Measurements from ENCODE around the gene TCP11L1. TPM values are rescaled to one million over a fixed set of nuclear protein-coding genes. Genes with fewer than 3 reads are reported as not detected.
"Not testable (repeated sequence)": the region's sequence is repeated elsewhere in the genome, so short reads cannot be mapped to it uniquely, and the experiment has no call there.

TCP11L1 gene
- total RNA-seq, 1 donor from 2014 or later = 24.2 TPM

GRCh38 chr11:33109294-33109895 lies 70.0 kb downstream of the TCP11L1 start:
- Mint-ChIP-seq H3K27me3 (ENCODE audit: unreplicated experiment) (no peaks in the 10 kb centered on the region), H3K4me1 (ENCODE audit: unreplicated experiment) (no peaks in the 10 kb centered on the region), H3K36me3 (ENCODE audit: unreplicated experiment) (peaks cover 10% of the 10 kb centered on the region), H3K27ac (ENCODE audit: unreplicated experiment) (no peak overlapping the region), H3K9me3 (ENCODE audit: unreplicated experiment) (no peaks in the 10 kb centered on the region), H3K4me3 (ENCODE audit: unreplicated experiment) (no peak overlapping the region)
- TF ChIP-seq, protein P1, sequence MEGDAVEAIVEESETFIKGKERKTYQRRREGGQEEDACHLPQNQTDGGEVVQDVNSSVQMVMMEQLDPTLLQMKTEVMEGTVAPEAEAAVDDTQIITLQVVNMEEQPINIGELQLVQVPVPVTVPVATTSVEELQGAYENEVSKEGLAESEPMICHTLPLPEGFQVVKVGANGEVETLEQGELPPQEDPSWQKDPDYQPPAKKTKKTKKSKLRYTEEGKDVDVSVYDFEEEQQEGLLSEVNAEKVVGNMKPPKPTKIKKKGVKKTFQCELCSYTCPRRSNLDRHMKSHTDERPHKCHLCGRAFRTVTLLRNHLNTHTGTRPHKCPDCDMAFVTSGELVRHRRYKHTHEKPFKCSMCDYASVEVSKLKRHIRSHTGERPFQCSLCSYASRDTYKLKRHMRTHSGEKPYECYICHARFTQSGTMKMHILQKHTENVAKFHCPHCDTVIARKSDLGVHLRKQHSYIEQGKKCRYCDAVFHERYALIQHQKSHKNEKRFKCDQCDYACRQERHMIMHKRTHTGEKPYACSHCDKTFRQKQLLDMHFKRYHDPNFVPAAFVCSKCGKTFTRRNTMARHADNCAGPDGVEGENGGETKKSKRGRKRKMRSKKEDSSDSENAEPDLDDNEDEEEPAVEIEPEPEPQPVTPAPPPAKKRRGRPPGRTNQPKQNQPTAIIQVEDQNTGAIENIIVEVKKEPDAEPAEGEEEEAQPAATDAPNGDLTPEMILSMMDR (IDR thresholded peaks at IDR 0.05) = no peak
- DNase-seq (ENCODE audit: extremely low spot score, unreplicated experiment) = no peak

DNA sequence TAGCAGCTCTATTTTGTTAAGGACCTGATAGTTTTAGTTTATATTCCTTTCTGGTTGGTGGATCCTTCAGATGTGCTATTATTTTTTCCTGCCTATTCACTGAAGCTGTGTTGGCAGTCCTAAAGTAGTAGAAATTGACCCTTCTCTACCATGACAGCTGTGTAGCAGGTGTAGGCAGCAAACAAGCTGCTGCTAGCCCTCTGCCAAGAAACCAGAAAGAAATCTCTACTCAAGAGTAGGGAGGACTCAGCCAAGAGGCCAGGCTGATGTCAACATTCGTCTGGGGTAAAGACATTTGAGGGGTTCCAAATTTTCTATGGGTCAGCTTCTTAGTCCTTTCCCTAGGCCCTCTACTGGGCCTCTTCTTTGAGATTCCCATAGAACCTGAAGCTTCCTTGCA lies 70.7 kb downstream of the TCP11L1 start:
- TF ChIP-seq, protein P1 (IDR thresholded peaks at IDR 0.05) = no peak
- no peaks in the 10 kb centered on the region for H3K4me1 Mint-ChIP-seq (ENCODE audit: unreplicated experiment)
- peaks cover 10% of the 10 kb centered on the region for H3K36me3 Mint-ChIP-seq (ENCODE audit: unreplicated experiment)
- H3K27ac Mint-ChIP-seq (ENCODE audit: unreplicated experiment) = no peak overlapping the region
- no peak overlapping the region for H3K4me3 Mint-ChIP-seq (ENCODE audit: unreplicated experiment)
- no peaks in the 10 kb centered on the region for H3K27me3 Mint-ChIP-seq (ENCODE audit: unreplicated experiment)
- no peak for DNase-seq (ENCODE audit: extremely low spot score, unreplicated experiment)
- H3K9me3 Mint-ChIP-seq (ENCODE audit: unreplicated experiment) = no peaks in the 10 kb centered on the region

DNA sequence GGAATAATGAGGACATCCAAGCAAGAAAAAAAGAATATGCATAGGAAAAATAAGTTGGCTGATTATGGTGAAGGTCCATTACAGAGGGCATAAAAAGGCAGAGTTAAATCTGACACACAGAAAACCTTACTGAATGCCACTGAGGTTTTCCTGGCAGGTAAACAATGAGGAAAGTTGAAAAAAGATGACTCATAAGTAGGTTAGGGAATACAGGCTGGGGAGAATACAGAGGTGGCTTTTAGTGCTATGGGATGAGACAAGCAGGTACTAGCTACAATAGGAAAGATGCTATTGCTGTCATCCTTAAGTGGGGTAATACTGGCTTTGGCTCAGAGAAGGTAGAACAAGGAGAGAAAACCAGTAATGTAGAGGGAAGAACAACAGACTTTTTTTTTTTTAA lies 77.2 kb downstream of the TCP11L1 start:
- H3K36me3 Mint-ChIP-seq (ENCODE audit: unreplicated experiment) = no peaks in the 10 kb centered on the region
- H3K4me3 Mint-ChIP-seq (ENCODE audit: unreplicated experiment) = no peak overlapping the region
- H3K4me1 Mint-ChIP-seq (ENCODE audit: unreplicated experiment) = no peaks in the 10 kb centered on the region
- no peak overlapping the region for H3K27ac Mint-ChIP-seq (ENCODE audit: unreplicated experiment)
- no peaks in the 10 kb centered on the region for H3K9me3 Mint-ChIP-seq (ENCODE audit: unreplicated experiment)
- no peaks in the 10 kb centered on the region for H3K27me3 Mint-ChIP-seq (ENCODE audit: unreplicated experiment)
- DNase-seq (ENCODE audit: extremely low spot score, unreplicated experiment) = no peak
- TF ChIP-seq, protein P1 (IDR thresholded peaks at IDR 0.05) = no peak

DNA sequence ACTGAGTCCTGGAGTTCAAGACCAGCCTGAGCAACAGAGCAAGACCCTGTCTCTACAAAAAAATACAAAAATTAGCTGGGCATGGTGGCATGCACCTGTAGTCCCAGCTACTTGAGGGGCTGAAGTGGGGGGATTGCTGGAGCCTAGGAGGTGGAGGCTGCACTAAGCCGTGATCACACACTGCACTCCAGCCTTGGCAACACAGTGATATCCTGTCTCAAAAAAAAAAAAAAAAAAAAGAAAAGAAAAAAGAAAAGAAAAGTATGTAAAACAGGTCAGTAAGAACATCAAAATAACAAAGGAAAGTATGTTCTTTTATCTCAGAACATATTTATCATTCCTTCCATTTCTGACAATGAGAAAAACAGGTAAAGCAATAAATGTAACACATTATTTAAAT lies 83.3 kb downstream of the TCP11L1 start:
- not testable (repeated sequence) for H3K36me3 Mint-ChIP-seq (ENCODE audit: unreplicated experiment); H3K27ac Mint-ChIP-seq (ENCODE audit: unreplicated experiment); H3K4me1 Mint-ChIP-seq (ENCODE audit: unreplicated experiment); DNase-seq (ENCODE audit: extremely low spot score, unreplicated experiment); H3K27me3 Mint-ChIP-seq (ENCODE audit: unreplicated experiment); H3K9me3 Mint-ChIP-seq (ENCODE audit: unreplicated experiment); H3K4me3 Mint-ChIP-seq (ENCODE audit: unreplicated experiment)

Other genes starting within 250 kb of the TCP11L1 start
- gene CCDC73, start 244.9 kb upstream of the TCP11L1 start, total RNA-seq = not detected in 2 replicates
- gene PRRG4, start 209.6 kb upstream of the TCP11L1 start, total RNA-seq = not detected in 2 replicates
- 29.2 and 32.4 TPM in 2 replicates for gene QSER1, start 146.8 kb upstream of the TCP11L1 start, total RNA-seq
- gene DEPDC7, start 23.7 kb upstream of the TCP11L1 start, total RNA-seq = 2.9 and 3.7 TPM in 2 replicates
- gene CSTF3, start 121.9 kb downstream of the TCP11L1 start, total RNA-seq = 23.6 and 27.8 TPM in 2 replicates
- 78.8 and 80.7 TPM in 2 replicates for gene HIPK3, start 217.8 kb downstream of the TCP11L1 start, total RNA-seq

All from osteocyte (in vitro differentiated cells).